ENCODE data around the gene ITM2C.
A peak's percentile ranks its signal among the peaks of the same experiment; 100 is the strongest.

ITM2C gene, protein sequence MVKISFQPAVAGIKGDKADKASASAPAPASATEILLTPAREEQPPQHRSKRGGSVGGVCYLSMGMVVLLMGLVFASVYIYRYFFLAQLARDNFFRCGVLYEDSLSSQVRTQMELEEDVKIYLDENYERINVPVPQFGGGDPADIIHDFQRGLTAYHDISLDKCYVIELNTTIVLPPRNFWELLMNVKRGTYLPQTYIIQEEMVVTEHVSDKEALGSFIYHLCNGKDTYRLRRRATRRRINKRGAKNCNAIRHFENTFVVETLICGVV

DNA sequence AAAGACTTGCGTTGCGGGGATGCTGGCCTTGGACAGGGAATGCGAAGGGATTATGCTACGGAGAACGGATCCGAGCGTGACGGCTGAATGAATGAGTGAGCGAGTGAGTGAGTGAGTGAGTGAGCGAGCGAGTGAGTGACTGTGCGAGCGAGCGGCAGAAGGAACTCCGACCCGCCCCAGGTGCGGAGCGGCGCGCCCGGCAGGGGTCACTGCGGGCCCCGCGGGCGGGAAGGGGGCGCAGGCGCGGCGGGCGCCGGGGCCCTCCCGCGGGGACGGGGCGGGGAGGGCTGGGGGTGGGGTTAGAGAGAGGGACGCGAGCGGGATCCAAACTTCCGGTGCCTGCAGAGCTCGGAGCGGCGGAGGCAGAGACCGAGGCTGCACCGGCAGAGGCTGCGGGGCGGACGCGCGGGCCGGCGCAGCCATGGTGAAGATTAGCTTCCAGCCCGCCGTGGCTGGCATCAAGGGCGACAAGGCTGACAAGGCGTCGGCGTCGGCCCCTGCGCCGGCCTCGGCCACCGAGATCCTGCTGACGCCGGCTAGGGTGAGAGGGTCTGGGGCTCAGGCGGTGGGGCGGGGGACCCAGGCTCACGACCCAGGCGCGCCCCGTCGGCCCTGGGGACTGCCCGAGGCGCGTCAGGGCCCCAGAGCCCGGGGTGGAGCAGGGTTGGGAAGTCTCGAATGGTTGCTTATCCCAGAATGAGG, at the start of gene ITM2C:
Gene ITM2C (plus strand): TSS at position 338 of the 702 bp plus-strand sequence. CDS start 84 bp downstream, at position 422.
- peak in 1 of 2 experiments; percentile 54 for DNase-seq

DNA sequence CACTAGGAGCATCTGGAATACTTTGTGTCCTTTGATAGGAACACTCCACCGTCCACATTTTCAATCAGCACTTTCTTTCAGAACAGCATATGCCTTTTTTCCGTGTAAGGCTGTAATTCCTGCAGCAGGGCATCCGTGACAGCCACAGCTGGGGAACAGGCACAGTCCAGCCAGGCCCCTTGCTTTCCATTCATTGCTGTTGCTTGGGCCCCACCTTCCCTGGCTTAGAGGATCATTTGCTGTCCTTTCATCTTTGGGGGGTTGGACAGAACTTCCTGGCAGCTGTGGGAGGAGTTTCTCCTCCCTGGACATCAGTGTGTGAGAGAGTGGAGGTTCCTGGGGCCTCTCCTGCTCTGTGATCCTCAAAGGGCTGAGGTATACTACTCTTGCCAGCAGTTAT, 49.7 kb upstream of the ITM2C start:
- no peak for DNase-seq

DNA sequence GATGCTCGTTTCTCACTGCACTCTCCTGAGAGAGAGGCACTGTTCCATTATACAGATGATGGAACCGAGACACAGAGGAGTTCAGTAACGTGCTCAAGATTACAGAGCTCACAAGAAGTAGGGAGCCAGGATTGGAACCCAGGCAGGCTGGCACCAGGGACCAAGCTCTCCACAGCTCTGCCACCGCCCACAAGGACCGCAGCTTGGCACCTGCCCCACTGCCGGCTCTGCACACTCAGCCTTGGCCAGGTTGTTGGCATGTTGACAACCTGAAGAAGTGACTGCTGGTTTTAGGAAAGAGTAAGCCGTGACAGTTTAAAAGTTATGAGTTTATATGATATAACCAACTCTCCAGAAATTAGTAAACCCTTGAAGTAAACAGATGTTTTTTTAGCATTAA, 48.0 kb upstream of the ITM2C start:
- no peak for DNase-seq

DNA sequence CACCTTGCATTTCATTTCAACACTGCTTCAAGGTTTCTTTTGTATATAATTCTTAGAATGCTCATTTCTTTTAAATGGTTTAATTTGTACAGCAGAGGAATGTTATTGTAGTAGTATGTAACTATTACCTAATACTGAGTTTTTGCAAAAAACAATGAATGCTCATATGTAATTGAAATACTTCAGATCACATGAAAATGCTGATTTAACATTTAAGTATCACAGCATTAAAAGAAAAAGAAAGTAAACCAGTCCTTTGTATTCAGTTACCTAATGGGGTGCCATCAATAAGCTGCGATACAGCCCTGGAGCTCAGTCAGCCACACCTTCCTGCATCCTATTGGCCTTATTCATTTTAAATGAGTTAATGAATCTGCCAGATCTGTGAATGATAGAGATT, 45.3 kb upstream of the ITM2C start:
- DNase-seq = no peak

DNA sequence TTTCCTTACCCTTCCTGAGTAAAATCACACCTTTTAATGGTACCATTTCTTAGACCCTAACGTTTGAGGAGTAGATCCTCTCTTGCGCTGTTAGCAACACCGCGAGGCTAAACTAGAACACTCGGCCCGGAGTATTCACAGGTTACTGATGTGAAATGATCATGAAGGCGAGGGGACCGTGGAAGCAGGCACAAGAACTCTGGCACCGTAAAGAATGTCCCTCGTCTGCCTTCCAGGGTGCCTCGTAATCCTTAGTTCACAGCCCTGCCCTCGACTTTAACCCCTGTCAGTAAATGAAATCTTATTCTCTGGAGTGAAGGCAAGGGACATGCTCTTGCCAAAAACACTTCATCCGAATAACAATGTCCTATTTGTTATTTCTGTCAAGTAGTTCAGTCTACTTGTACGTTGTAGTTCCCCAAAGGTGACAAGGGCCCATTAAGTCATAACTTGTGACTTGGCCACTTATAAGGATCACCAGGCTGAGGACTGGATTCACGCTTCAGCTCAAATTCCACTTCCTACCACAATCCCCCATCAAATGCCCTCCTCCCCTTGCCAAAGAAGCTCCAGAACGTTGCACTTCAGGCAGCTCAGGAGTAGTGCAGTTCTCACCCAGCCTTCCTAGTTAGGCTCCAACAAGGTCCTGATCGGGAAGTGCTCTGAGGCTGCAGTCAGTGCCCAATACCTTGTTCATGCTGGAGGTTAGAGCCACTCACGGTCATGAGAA, 43.3 kb upstream of the ITM2C start:
- no peak for DNase-seq

DNA sequence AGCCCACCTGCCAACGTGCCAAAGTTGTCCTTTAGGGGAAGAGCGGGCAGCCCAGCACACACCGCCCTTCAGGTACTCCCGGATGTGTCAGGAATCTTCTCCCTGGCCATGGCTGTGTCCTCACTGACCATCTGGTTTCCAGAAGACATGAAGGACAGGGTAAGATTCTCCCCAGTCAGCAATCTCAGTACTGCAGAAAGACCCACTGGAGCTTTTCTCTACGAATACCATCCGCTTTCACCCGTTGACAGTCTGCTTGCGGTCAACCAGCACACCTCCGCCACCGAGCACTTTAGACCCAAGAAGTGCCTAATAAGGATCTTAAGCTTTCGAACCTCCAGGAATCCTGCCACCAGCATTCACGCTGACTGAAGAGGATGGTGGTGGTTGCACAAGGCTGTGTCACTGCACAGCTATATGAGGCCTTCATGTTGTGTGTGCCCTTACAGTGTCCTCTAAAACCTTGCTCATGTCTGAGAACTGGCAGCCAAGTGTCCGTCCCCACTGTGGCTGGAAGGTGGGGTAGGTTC, 42.7 kb upstream of the ITM2C start:
- no peak for DNase-seq

DNA sequence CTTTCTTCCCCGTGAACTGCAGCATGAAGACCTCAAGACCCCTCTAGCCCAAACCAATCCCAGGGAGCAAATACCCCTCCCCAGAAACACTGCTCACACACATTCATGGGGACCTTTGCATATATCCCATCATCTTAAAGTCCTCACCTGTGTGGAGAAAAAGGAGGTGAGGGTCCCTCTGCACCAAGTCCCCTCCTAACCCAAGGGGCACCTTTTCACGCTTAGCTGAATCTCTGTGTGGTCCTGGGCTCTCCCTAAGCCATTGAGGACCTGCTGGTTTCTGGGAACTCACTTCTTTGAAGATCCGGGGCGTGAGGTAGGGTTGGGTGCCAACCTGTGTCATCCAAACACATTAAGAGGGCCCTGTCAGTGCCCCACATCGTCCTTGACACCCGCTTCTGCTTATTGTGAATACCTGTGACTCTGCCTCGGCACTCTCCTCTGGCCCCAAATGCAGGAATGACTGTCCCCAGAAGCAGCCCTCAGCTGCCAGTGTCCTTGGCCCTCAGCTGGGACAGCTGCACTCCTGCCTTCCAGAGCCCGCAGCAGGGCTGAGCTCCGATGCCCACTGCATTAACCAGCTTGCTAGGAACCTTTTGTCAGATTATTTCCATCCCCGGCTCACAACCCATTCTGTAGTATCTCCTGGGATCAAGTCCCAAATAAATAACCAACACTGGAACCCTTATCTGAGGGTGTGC, 41.3 kb upstream of the ITM2C start:
- no peak for DNase-seq

DNA sequence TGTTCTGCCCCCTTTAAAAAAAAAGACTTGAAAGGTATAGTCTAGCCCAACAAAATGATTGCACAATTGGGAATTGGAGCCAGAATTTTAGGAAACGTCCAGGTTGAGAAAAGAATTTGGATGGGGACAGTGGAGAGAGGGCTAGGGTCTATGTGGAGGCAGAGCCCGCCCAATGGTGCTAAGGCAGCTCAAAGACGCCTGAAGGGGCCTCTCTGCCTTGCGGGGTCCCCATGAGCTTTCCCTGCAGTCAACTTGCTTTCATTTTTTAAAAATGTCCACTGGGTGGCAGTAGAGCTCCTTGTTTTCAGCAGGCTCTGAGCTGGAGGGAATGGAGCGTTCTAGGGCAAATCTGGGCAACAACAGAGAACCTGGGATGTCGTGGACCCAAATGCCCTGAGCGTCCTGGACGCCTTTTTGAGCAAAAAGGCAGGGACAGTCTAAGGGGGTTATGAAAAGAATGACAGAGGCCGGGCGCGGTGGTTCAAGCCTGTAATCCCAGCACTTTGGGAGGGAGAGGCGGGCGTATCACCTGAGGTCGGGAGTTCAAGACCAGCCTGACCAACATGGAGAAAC, 40.2 kb upstream of the ITM2C start:
- DNase-seq = peak; percentile 29 to 76

DNA sequence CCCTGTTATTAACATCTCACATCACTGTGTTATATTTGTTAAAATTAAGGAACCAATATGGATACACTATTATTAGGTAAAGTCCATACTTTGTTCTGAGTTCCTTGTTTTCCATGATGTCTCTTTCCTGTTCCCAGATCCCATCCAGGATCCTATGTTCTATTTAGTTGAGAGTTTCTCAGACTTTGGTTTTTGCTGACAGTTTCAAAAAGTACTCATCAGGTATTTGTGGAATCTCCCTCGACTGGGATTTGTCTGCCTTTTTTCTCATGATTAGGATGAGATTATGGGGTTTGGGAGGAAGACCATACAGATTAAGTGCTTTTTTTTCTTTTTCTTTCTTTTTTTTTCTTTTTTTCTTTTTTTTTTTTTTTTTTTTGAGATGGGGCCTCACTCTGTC, 39.4 kb upstream of the ITM2C start:
- no peak for DNase-seq

DNA sequence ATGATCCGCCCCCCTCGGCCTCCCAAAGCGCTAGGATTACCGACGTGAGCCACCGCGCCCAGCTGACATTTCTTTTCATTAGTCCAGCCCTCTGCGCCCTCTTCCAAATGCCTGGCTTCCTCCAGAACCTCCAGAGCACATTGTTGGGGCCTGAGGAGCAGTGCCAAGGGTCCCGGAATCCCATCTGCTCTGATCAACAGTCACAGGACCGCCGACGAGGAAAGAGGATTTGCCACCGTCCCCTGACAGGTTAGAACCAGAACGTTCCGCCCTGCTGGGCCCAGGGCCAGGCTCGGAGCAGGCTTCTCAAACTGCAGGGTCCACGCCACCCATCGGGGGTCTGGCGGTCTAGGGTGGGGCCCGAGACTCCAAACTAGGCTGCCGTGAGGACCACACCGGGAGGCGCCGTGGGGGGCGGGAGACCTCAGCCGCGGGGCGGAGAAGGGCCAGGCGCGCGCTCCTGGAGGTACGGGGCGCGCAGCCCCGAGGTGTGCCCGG, 36.9 kb upstream of the ITM2C start:
- DNase-seq = no peak

DNA sequence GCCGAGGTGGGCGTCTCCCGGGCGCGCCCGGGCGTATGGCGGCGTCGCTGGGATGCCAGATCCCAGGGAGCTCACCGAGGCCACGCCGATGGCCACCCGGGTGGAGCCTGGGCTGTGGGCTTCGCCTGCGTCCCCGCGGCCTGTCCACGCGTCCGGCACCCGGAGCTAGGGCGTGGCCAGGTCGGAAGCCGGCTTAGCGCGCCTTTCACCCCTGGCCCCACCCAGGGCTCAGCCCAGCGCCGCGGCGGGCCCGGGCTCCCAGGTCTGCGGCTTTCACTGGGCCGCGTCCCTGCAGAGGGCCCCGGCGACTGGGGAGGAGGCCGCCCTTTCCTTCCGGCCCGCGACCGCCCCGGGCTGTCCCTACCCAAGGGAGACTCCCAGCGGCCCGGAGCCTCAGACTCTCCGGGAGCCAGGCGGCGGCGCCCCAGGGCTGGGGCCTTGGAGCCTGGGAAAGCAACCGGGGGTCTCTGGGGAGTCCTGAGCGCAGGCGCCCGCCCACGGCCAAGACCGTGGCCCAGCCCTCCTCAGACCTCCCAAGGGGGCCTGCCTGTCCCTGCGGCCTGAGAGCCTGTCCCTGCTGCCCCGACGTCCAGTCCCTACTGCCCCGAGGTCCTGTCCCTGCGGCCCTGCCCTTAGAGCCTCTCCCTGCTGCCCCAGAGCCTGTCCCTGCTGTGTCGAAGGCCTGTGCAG, 36.3 kb upstream of the ITM2C start:
- no peak for DNase-seq

DNA sequence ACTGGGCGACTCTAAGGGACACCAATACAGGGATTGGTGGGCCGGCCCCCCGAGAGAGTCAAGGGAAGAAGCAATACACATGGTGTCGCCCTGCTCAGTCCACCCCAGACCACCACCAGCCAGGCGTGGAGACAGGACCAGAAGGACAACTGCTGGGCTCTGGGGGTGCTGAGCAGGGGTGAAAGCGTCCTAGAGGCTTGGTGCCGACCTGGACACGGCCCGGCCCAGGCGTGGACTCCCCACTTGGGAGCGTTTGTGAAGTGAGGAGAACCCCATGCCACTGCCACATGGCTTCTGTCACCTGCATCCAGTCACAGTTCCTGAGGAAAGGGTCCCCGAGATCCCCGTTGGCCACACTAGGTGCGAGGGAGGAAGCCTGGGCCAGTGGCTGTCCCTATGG, 35.4 kb upstream of the ITM2C start:
- no peak for DNase-seq

DNA sequence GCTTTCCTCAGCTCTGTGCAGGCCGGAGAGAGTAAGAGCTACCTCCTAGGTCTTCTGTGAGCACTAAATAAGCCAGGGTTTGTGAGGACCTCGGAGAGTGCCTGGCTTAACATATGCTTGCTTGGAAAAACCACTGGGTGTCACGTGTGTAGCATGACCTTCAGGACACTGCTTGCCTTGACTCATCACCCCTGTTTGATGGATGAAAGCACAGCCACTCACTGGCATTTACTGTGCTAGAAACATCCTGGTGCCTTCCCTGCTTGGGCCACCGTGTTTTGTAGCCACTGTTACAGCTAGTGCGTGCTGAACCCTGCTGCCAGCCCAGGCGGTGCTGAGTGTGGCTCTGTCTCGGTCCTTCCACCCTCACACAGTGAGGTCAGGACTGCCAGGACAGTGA, 34.8 kb upstream of the ITM2C start:
- no peak for DNase-seq

DNA sequence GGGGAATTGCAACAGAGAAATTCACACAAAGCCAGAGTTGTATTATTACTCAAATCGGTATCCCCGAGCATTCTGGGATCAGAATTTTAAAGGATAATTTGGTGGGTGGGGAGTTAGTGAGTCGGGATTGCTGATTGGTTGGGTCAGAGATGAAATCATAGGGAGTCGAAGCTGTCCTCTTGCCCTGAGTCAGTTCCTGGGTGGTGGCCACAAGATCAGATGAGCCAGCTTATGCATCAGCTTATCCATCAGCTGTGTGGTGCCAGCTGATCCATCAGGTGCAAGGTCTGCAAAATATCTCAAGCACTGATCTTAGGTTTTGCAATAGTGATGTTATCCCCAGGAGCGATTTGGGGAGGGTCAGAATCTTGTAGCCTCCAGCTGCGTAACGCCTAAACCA, 34.3 kb upstream of the ITM2C start:
- DNase-seq = no peak

DNA sequence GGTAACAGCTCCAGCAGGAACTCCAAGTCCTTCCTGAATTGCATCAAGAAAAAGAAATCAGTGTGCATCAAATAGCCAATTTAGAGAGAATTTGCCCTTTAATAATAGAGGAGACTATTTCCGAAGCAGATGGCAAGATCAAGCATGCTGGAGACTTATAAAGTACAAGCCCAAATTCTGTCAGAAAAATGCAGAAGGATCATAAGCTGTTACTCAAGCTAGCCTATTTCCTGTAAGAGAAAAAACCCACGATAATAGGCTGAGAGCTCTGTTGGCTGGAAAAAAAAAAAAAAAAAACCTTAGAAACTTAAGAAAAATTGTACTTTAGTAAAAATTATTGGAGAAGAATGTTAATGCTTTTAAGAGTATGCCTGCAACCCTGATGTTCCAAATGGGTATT, 24.4 kb upstream of the ITM2C start:
- no peak for DNase-seq

DNA sequence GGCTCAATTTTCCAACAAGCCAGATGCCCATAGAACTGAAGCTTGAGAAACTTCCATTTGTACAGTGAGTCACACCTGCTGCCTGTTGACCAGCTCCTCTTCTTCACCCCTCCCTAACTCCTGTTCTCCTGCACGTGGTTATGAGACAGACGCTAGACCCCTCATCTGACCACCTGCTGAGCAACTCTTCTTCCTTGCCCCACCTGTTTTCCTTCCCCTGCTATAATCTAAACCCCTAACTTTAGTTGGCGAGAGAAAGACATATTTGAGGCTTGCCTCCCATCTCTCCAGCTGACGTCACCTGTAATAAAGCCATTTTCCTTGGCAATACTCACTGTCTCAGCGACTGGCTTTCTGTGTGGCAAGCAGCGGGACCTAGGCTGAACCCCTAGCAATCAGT, 22.3 kb upstream of the ITM2C start:
- no peak for DNase-seq

DNA sequence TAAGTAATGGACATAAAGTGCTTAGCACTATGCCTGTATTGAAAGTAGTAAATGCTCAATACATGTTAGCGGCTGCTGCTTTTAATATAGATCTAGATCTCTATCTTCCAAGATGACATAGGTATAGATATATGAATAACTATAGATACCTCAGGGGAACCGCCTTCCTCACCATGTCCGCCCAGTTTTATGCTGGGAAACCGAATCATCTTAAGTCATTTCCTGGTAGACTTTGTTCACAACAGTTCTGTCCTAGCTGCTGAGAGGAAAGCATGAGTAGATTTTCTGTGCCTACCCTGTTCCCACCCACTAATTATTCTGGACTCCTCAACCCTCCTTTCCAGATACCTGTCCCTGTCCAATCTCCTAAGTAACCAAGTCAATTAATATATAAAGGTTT, 21.6 kb upstream of the ITM2C start:
- no peak for DNase-seq

DNA sequence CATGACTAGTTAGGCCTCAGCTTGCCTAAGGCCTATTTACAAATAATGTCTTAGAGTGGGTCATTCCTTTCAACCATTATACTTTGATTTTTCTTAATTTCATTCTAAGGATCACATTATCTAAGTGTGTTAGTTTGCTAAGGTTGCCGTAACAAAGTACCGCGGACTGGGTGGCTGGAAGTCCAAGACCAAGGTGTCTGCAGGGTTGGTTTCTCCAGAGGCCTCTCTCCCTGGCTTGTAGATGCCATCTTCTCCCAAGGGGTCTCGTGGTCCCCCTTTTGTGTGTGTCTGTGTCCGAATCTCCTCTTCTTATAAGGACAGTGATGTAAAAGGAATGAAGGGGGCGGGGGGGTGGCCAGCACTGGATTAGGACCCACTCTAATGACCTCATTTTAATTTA, 18.4 kb upstream of the ITM2C start:
- DNase-seq = no peak

DNA sequence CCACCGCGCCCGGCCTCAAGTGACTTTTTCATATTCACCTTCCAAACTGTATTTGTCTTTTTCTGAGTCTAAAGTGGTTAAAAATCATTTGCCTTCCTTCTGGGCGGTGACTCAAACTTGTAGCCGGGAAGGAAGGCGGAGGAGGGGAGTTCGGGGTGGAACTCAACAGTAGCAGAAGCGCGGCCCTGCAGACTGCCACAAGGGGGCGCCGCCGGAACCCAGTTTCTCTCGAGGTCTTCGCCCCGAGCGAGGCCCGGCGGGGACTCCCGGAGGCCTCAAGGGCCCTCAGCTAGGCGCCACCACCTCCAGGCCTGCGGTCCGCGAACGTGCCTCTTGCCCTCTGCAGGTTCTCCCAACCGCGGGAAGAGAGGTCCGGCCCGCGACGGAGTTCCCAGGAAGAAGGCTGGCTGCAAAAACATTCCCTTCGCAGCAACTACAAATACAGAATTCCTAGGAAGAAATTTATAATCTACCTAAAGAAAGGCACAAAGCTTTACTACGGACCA, 16.8 kb upstream of the ITM2C start:
- DNase-seq = peak; percentile 49 to 74

DNA sequence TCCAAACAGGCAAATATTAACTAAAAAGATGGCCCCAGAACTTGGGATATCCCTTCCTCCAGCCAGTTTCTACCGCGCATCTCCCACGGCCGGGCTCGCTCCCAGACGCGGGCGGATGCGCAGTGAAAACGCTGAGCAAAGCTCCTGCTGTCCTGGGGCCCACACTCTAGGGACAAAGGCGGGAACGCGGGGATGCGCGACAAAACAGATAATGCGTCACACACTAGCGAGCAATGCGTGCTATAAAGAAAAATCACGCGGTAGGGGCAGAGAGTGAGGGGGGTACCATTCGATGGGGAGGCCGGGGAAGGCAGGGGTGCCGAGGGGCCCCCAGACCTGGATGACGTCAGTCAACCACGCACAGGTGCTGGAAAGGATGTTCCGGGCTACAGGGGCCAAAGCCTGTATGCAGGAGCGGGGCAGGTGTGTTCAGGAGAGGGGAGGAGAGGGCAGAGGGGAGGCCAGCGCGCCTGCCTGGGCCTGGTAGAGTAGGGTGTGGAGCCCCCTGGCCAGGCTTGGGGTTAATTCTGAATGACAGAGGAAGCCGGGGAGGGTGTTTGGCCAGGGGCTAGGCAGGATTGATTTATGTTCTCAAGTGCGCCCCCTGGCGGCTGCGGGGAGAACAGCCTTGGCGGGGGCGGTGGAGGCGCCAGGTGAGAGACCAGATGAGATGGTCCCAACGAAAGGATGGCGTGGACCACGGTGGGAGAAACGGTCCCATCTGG, 14.9 kb upstream of the ITM2C start:
- DNase-seq = no peak

DNA sequence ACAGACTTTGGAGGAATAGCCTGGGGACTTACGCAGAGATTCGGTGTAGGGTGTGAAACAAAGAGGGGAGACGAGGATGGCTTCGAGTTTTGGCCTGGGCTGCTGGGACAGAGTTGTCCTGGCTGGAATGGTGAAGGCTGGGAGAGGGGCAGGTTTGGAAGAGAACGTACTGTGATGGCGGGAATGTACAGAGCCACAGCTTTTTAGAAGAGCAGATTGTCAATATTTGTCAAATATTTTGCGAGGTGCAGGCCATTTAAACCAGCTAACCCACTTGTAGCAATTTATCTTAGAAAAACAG, 14.4 kb upstream of the ITM2C start:
- no peak for DNase-seq
